Measurements from ENCODE around the gene LCORL.

DNA sequence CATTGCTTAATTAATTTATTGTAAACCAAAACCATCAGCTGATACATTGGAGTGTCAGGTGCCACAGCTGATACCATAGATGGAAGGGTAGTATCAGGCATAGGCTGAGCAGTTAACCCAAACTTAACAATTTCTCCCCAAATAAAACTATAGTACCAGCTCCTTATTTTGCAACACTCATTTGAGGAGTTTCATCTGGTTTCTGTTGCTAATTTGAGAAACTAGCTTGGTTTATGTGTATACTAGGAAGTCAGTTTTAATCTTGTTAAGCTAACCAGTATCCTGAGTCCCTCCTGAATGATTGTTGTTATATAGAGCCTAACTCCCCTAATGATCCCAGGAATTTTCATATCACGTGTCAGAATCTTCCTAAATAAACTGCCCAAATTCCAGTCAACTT, 223.7 kb downstream of the LCORL start:
- TF ChIP-seq POLR2A (IDR thresholded peaks at IDR 0.05; ENCODE audit: low read depth, low read length) (no peak), POLR2AphosphoS5 (IDR thresholded peaks at IDR 0.05; ENCODE audit: low read depth, low read length) (no peak)
